Measurements from ENCODE around the gene FBN3.
"Not testable (repeated sequence)": the region's sequence is repeated elsewhere in the genome, so short reads cannot be mapped to it uniquely, and the experiment has no call there.

The FBN3 gene

DNA sequence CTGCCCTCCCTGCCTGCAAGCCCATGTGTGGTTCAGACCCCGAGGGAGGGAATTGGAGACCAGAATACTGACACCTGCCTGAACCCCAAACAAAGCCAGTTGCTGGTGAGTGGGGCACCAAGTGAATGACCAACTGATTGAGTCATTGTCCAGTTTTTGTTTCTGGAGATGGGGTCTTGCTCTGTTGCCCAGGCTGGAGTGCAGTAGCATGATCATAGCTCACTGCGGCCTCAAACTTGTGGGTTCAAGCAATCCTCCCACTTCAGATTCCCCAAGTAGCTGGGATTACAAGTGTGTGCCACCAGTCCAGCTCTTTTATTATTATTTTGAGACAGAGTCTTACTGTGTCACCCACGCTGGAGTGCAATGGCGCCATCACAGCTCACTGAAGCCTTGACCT is 92.9 kb downstream of the FBN3 start:
- no peak for DNase-seq (ENCODE audit: low read depth in 3 of 3)

DNA sequence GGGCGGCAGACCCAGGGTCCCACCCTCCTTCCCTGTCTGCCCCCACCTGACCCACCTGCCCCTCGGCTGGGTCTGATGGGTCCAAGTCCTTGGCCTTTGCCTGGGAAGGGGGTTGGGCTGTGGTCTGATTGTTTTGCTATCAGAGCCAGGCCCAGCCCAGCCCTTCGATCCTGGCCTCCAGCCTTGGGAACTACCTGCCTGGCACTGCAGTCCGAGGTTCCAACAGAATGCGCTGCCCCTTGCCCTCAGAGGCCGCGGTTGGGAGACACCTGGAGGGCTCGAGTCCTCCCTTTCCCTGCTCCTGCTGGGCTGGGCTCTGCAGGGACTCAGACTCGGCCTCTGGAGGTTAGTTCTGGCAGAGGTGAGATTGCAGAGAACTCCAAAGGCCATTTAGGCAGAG is 95.2 kb downstream of the FBN3 start:
- no peak for DNase-seq (ENCODE audit: low read depth in 3 of 3)

DNA sequence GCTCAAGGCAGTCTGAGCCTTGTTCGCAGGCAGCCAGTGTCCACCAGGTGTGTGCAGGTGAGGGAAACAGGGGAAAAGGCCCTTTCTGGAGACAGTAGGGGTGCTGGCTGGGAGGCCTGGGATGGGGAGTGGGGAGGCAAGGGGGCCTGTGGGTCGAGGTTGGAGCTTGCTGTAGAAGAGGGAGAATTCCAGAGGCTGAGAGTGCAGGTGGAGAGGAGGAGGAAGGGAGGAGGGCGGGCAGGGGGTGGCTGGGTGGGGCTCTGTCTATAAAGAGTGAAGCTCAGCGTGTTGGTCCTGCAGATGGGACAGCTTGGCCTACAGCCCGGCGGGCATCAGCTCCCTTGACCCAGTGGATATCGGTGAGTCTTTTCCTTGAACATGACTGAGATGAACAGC is 96.9 kb downstream of the FBN3 start, which contains the start of gene CCL25:
CCL25 (plus strand) TSS at position 297 of the 396 bp plus-strand sequence. CDS start 290 bp downstream, outside the sequence.
- DNase-seq (ENCODE audit: low read depth in 3 of 3) = no peak

DNA sequence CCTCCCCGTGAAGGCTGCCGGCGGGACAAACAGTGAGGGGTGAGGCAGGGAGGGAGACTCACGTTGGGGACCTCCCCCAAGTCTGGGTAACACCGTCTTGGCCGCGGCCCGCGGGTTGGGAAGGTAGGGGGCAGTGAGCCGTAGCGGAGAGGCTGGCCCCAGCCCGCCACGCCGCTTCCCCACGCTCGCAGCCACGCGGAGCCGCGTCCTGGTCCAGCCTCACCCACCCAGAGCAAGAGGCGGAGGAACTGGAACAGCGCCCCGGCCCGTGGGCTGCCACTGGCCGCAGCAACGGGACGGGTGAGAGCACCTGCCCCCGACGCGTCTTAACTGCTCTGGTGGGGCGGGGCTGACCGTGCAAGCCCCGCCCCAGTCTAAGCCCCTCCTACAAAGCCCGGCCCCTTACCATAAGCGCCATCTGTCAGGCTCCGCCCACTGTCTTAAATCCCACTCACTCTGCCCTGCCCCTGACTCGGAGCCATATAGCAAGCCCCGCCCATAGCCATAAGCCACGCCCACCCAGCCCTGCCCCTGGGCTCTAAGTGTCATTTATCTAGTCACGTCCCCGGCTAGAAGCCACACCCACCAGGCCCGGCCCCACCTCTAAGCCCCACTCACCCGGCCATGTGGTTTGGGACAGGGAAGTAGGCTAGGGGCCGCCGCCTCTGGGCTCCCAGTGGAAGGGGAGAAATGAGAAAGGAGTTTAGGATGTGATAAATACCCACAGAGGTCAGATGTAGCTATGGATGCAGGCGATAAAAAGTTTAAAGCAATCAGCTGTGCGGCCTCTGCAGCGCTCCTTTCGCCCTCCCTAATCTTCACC is 98.9 kb downstream of the FBN3 start:
- peak; percentile 78 to 88 (median 81) for DNase-seq (ENCODE audit: low read depth in 3 of 3)

DNA sequence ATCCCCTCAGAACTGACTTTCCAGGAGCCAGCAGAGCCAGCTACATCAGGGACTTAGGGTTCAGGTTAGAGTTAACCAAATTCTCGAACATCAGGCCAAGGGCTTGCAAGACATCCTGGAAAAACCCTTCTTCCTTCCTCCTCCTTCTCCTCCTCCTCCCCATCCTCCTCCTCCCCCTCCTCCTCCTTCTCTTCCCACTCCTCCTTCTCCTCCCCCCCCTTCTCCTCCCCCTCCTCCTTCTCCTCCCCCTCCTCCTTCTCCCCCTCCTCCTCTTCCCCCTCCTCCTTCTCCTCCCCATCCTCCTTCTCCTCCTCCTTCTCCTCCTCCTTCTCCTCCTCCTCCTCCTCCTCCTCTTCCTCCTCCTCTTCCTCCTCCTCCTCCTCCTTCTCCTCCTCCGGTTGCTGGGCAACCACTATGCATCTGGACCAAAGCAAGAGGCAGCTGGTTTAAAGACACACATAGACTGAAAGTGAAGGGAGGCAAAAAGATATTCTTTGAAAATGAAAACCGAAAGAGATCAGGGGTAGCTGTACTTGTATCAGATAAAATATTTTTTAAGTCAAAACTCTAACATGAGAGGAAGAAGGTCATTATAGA is 102.7 kb downstream of the FBN3 start:
- no peak for DNase-seq (ENCODE audit: low read depth in 3 of 3)

DNA sequence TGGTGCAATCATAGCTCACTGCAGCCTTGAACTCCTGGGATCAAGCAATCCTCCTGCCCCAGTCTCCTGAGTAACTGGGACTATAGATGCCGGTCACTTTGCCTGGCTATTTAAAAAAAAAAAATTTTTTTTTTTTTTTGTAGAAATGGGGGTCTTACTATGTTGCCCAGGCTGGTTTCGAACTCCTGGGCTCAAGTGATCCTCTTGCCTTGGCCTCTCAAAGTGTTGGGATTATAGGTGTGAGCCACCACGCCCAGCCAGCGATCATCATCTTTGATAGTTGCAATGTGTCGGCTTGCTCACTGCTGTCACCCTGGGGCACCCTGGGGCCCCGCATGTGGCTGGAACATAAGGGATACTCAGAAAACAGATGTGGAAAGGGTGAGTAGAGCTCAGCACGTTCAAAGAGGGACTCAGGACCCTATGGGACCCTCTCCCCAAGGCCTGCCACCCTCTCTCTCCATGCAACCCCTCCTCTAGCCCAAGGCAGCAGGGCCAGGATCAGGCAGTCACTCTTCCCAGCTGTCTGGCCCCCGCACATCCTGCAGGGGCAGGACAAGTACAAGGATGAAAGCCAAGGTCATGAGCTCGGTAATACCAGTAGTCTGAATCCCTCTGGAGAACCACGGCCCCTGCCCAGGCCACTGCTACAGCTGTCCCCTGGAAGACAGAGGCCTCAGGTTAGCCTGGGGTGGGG is 103.4 kb downstream of the FBN3 start:
- DNase-seq (ENCODE audit: low read depth in 3 of 3) = no peak

DNA sequence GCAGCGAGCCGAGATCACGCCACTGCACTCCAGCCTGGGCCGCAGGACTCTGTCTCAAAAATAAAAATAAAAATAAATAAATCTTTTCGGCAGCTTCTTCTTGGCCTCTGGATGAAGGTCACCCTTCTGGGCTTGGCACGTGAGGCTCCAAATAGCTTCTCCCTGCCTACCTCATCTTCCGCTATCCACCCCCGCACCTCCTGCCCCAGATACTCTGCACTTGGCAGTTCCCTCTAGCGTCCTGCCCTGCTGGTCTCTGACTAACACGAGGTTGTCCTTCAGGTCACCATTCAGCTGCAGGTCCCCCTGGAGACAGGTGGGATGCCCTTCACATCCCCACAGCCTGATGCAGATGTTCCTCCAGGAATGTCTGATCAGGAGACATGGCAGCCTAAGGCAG is 105.4 kb downstream of the FBN3 start:
- no peak for DNase-seq (ENCODE audit: low read depth in 3 of 3)

DNA sequence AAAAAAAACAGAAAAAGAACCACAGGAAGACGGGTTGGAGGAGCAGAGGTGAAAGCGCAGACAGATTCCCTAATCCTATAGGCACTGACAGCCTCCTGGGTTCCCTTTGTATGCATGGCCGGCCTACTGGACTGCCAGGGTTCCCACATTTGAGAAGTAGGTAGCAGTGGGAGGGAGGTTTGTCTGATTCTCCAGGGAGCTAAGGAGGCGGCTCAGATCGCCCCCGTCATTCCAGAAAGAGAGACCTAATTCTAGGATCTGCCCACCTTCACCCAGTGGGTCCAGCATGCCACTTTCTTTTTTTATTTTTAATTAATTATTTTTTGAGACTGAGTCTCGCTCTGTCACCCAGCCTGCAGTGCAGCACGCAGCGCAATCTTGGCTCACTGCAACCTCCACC is 106.5 kb downstream of the FBN3 start:
- DNase-seq (ENCODE audit: low read depth in 3 of 3) = no peak

DNA sequence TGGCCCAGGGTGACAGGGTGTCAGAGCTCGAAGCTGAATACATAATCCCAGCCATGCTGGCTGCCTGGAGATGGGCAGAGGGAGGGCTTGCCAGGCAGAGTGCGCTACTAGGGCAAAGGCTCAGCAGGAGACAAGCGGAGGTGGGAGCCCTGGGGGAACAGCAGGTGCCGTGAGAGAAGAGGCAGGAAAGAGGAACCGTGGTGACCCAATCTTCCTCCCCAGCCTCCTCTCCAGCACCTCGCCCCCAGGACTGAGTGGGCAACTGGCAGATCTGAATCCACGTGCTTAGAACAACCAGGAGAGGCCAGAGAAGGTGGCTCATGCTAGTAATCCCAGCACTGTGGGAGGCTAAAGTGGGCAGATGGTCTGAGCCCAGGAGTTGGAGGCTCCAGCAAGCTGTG is 107.9 kb downstream of the FBN3 start:
- DNase-seq (ENCODE audit: low read depth in 3 of 3) = no peak

DNA sequence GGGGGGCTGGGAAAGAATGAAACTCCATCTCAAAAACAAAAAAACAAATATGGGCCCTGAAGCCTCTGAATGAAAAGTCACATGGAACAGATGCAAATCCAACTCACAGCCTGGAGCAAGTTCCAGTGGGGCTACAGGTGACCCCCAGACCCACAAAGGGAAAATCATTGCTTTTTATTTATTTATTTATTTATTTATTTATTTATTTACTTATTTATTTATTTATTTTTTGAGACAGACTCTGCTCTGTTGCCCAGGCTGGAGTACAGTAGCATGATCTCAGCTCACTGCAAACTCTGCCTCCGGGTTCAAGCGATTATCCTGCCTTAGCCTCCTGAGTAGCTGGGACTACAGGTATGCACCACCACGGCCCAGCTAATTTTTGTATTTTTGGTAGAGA is 110.2 kb downstream of the FBN3 start:
- no peak for DNase-seq (ENCODE audit: low read depth in 3 of 3)

DNA sequence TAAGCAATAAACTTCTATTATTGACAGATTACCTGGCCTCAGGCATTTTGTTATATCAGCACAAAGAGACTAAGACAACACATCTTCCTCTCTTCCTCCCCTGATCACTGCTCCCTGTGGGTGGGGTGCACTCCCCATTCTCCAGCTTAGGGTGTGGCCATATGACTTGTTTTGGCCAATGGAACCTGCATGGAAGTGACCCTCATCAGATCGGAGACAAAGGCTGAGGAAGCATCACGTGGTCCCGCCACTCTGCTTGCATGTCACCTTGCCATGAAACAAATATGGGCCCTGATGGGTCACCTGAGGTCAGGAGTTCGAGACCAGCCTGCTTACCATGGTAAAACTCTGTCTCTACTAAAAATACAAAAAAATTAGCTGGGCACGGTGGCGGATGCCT is 110.6 kb downstream of the FBN3 start:
- DNase-seq (ENCODE audit: low read depth in 3 of 3) = no peak

DNA sequence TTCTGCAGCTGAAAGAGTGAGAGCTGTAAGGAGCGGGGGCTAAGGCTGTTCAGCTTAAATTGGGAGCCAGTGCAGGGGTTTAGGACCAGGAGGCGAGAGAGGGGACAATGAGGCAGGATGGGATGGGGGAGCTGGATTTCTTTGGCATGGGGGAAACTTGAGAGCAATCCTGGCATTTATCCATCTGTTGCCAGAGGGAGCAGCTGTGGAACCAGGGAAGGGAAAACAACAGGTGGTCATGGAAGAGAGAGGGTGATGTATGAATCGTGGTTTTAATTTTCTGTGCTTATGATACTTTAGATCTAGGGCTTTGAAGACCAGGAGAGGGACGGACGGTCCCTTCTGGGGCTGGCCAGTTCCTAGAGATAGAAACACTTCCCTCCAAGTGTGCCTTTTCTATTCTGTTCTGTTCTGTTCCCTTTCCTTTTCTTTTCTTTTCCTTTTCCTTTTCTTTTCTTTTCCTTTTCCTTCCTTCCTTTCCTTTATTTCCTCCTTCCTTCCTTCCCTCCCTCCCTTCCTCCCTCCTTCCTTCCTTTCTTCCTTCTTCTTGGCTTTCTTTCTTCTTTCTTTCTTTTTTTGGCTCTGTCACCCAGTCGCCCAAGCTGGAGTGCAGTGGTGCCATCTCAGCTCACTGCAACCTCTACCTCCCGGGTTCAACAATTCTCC is 112.8 kb downstream of the FBN3 start:
- DNase-seq (ENCODE audit: low read depth in 3 of 3) = no peak

DNA sequence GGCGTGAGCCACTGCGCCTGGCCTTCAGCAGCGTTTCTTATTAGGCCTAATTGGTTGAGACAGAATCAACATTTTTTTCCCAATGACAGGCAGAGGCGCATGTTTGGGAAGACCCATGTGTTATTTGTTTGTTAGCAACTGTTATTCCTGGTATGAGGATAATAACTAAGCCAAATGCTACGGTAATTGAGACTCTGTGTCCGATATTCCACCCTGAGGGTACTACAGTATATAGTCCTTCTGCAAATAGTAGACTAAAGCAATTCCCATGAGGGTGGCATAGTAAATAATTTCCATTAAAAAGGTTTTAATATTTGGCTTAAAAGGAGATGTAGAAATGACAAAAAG is 115.2 kb downstream of the FBN3 start:
- no peak for DNase-seq (ENCODE audit: low read depth in 3 of 3)

DNA sequence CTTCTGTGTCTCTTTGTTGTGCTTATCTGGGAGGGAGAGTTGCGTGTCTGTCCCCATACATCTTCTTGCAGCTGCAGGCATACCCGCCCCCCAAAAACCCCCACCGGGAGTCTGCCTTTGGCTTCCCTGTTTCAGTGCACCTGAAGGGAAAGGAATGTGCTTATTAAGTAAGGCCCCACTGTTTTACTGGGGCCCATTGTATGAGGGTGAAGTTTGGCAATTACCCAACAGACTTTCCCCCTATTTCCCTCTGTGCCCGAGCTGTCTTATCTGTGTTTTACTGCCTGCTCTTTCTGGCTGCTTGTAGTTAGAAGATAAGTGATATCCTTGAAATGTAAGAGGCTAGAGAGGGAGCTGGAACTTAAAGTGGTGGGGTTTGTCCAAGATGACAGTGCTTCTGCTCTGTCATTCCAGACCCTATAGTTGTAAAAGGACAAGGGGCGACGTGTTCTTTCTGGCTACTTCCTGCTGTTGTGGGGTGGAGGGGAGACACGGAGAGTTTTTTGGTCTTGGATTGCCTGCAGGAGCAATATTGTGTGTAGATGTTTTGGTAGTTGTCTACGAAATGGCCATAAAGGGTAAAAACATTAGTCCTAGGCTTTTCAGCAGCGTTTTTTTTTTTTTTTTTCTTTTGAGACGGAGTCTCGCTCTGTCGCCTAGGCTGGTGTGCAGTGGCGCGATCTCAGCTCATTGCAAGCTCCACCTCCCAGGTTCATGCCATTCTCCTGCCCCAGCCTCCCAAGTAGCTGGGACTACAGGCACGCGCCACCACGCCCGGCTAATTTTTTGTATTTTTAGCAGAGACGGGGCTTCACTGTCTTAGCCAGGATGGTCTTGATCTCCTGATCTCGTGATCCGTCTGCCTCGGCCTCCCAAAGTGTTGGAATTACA is 115.9 kb downstream of the FBN3 start:
- not testable (repeated sequence) for DNase-seq (ENCODE audit: low read depth in 3 of 3)

DNA sequence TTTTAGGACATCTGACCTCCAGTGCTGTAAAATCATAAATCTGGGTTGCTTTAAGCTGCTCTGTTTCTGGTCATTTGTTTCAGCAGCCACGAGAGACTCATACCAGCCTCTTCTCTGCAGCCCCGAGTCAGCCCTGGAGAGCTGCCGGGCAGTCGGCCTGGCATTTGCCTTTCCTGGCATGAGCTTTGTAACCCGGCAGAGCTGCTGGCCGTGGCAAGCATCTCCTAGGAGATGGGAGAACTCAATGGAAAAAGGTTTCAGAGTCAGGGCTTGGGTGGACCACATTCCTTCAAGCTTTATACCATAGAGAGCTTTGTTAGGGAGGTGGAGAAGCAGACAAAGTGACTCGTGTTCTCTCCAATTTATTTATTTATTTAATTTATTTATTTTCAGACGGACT is 118.4 kb downstream of the FBN3 start:
- no peak for DNase-seq (ENCODE audit: low read depth in 3 of 3)

DNA sequence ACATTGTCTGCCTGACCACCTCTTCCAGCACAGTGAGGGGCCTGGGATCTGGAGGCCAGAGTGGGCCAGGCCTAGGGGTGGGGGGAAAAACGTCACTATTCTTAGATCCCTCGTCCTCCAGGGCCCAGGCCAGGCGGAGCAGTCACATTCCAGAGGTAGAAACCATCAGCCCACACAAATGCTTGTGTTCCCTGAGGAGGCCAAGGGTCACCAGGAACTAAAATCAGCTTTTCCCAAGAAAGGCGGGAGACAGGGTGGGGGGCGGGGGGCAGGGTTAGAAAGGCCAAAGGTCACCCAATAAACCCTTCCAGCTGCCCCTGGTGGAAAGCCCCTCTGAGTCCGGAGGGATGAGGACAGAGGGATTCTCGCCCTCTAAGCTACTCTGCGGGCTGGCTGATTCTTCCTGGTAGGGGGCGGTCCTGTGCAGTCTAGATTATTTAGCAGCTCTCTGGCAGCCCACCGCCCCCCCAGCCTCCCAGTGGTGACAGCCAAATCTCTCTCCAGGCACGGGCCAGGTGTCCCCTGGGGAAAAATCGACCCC is 120.4 kb downstream of the FBN3 start:
- DNase-seq (ENCODE audit: low read depth in 3 of 3) = no peak

DNA sequence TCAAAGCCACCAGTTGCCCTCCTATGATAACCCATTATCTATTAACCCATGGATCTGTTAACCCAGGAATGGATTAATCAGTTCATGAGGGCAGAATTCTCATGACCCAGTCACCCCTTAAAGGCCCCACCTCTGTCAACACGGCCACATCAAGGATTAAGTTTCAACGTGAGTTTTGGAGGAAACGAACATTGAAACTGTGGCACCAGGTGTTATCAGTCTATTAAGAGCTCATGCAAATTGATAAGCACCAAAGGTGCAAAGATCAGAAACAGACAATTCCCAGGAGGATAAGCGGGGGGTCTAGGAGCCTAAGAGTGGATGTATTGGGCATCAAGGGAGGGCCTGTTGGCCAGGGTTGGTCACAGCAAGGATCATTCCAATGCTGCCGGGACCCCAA is 124.1 kb downstream of the FBN3 start:
- no peak for DNase-seq (ENCODE audit: low read depth in 3 of 3)

DNA sequence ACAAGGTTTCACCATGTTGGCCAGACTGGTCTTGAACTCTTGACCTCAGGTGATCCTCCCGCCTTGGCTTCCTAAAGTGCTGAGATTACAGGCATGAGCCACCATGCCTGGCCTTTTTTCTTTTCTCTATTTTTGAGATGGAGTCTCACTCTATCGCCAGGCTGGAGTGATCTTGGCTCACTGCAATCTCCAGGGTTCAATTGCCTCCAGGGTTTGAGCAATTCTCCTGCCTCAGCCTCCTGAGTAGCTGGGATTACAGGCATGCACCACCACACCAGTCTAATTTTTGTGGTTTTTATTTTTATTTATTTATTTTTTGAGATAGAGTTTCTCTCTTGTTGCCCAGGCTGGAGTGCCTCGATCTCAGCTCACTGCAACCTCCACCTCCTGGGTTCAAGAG is 125.1 kb downstream of the FBN3 start:
- not testable (repeated sequence) for DNase-seq (ENCODE audit: low read depth in 3 of 3)

DNA sequence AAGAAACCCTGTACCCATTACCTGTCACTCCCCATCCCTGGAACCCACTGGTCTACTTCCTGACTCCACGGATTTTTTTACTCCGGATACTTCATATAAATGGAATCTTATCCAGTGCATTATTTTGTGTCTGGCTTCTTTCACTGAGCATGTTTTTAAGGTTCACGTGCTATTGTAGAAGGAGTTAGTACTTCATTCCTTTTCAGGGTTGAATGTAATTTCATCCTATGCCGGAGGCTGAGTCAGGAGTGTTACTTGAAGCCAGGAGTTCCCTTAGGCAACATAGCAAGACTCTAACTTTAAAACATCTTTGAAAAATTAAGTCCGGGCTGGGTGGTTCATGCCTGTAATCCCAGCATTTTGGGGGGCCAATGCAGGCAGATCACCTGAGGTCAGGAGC is 126.0 kb downstream of the FBN3 start:
- no peak for DNase-seq (ENCODE audit: low read depth in 3 of 3)

DNA sequence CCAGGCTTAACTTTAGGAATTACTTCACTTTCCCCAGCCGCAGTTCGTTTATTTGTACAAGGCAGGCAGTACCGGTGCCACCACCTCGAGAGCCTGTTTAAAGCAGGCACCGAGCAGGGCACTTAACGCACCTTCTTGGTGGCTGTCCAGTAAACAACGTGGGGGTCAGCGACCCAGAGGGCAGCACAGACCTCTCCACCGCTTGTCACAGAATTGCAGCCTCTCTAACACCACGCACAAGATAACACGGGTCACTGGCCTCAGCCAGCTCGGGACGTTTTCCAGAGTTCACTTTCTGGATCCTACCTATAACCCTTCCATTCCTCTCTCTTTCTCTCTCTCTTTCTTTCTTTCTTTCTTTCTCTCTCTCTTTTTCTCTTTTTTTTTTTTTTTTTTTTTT is 127.1 kb downstream of the FBN3 start:
- DNase-seq (ENCODE audit: low read depth in 3 of 3) = no peak

DNA sequence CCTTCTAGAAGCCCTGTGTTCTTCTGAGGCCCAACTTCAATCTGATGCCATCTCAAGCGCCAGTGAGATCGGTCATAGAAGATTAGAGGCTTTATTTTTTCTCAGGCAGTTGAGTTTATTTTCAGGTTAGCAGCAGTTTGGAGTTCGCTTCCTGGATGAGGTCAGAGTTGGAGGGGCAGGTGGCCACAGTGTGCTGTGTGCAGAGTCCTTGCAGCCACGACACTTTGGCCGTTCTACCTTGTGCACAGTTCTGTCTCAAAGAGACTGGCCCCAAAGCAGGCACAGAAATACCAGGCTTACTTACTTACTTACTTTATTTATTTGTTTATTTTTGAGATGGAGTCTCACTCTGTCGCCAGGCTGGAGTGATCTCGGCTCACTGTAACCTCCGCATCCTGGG is 128.0 kb downstream of the FBN3 start:
- DNase-seq (ENCODE audit: low read depth in 3 of 3) = no peak

Measured in stimulated activated CD4-positive, alpha-beta T cell treated with anti-CD3 and anti-CD28 coated beads, TNF-alpha, amount 100 ng/mL, for 4 hours (primary cell).